GM12891 (cell line): ENCODE measurements around the gene PARP11.

Experiments used
- PAX5 ChIP-seq: IDR thresholded peaks from 2 replicates; pipeline ENCODE4 v1.6.1; 2011; ENCODE audit warnings: low read length, moderate library complexity, mild to moderate bottlenecking; ENCODE audit not compliant: insufficient read depth, severe bottlenecking
- SPI1 ChIP-seq: IDR thresholded peaks from 2 replicates; pipeline ENCODE4 v1.6.1; 2011; ENCODE audit warnings: low read depth, low read length, control low read depth
- TAF1 ChIP-seq: IDR thresholded peaks from 2 replicates; pipeline ENCODE4 v1.6.1; 2011; ENCODE audit warnings: low read depth, low read length, control low read depth

DNA sequence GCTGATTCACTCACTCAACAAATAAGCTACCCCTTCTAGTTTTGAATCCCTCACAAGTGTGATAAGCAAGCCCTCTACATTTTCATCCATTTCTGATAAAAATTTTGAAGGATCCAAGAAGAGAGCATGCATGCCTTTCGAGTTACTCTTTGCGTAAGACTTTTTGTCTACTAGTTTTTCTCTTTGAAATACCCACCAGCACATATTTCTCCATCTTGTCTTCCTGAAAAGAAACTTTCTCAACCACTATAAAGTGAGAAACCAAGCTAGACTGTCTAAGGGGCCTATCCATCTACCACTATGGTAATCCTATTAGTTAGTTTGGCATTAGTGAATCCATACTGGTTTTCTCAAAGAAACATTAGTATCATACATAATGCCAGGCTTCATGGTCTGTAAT, 56.9 kb downstream of the PARP11 start:
- no peak for TF ChIP-seq TAF1
- TF ChIP-seq PAX5, result no peak
- TF ChIP-seq SPI1, result no peak
